ENCODE data around the gene CRY2.
A peak's percentile ranks its signal among the peaks of the same experiment; 100 is the strongest.
"Not testable (repeated sequence)": the region's sequence is repeated elsewhere in the genome, so short reads cannot be mapped to it uniquely, and the experiment has no call there.

Gene CRY2

DNA sequence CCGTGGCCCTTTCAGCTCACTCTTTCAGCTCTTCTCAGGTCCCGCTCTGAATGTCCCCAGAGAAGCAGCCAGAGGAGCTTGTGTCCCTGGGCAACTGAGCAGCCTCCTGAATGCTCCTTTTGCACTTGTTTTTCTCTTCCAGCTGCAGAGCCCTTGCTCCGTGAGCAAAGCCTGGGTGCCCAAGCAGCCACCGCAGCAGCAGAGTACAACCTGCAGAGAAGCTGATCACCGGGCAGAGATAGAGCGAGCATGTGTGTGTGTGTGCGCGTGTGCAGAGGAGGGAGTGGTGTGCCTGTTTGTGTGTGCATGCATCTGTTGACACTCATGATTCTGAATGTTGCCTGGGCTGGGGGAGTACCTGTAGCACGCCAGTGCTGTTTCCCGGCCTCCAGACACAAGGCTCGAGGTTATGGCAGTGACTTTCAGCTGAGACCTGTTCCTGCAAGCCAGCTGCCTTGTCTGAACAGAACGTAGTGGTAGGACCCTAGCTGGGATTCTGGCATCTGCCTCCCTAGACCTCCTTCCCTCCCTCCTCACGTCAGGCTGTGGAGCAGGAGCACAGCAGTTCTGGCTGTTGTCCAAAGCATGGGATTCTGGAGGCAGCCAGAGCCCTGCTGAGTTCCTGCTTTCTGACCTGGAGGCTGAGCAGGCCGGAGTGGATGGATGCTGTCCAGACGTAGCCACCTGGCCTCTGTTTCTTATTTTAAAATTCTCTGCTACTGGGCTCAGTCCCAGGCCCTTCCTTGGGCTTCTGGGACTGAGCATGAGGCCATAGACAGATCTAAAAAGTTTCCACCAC, 33.7 kb downstream of the CRY2 start:
- DNase-seq = no peak

DNA sequence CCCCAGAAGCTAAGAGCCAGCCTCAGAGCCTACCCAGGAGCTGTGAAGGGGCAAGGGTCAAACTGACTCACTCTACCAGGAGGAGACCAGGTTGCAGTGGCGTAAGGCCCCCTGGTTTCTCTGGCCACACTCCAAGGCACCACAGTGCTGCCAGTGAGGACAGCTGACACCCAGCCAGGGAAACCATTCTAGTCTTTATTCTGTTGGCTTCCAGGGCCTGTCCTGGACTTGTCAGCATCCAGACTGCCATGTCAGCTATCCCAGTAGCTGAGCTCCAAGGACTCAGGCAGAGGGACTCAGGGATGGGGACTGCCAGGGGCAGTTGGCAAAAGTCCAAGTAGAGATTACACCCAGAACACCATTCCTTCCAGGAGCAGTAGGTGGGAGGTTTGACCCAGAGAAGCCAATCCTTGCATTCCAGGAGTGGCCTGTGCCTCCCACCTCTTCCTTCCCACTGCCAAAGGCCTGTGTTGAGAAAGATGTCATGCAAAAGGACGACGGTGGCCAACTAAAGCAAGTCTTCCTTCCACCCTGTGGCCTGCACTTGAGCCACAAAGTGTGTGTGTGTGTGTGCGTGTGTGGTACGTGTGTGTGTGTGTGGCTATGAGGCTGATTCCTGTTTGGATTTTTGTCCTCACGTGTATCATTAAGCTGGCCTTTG, 34.6 kb downstream of the CRY2 start:
- DNase-seq = no peak

DNA sequence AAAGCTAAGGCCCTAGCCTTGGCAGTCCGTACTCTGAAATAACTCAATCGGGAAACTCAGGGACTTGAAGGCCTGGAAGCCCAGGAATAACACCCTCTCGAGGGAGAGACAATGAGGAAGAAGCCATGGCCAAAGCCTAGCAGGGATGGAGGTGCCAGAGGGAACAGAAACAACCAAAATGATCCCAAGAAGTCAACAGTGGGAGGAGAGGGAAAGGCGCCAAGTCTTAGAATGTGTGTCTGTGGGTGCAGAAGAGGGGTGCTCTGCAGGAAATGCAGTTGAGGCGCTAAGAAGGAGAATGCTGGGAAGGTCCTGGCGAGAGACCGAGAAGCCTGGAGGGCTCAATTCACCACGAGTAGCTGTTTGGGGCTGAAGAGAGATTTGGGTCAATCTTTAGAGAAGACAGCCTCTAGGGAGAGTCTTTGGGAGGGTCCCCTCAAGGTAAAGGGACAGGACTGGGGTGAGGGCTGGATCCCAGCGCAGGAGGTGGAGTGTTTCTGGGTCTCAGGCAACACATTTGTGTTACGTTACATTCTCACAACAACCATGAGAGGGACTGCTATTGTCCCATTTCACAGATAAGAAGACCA, 37.4 kb downstream of the CRY2 start:
- no peak for DNase-seq

DNA sequence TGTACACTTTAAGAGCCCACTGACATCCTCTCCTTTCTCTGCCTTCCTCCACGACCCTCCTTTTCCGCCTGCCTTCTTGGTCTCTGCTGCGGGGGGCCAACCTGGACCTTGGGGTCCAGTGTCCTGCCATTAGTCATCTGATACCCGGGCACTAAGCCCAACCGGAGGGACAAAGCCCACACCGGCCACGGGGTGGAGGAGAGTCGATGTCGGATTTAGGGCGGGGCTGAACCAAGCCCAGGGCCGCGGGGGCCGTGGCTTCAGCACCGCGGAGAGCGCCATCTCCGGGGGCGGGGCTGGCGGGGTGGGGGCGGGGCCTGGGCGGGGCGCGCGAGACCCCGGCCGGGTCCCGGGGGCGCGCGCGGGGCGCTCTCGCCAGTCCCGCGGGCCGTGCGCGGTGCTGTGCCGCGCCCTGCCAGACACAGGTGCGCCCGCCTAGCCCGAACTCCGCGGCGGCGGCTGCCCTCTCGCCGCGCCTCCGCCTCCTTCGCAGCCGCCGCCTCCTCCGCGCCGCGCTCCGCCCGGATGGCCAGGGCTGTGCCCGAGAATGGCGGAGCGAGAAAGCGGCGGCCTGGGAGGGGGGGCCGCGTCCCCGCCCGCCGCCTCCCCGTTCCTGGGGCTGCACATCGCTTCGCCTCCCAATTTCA, 38.1 kb downstream of the CRY2 start, which contains the start of gene MAPK8IP1:
TSS of gene MAPK8IP1 (plus strand) at position 378 of the 647 bp plus-strand sequence. CDS start at position 548, 170 bp downstream.
- DNase-seq = peak; percentile 65 to 73

DNA sequence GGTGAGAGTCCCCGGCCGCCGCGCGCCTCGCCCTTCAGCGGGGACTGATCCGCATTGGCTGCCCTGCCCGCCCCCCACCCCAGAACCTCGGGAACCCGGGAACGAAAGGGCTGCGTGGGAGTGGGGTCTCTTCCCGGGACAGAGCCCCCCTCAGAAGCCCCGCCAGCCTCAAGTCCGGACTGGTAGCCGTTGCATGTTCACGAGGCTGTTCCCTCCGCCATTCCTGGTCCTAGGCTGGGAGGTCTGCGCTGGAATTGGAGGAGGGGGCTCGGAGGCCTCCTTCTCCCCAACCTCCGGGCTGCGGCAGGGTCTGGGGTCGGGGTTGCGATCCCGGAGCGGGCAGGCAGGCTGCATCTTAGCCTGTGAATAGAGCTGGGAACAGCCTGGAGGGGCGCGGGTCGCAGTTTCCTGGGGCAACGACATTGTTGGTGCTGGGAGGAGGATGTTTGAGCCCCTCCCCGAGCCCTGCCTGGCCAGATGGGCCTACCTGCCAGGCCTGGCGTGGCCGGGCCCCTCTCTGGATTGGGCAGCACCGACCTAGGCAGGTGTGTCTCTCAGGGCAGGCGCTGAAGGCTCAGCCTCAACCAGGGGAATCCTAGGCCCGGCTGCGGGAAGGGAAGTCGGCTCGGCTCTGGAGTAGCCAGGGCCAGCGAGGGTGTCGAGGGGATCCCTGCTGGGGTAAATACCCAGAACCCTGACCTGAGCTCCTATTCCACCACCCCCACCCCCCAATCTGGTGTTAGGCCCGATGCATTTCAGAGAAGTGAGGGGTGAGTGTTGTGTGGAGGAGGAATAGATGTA, 38.8 kb downstream of the CRY2 start:
- DNase-seq = no peak

DNA sequence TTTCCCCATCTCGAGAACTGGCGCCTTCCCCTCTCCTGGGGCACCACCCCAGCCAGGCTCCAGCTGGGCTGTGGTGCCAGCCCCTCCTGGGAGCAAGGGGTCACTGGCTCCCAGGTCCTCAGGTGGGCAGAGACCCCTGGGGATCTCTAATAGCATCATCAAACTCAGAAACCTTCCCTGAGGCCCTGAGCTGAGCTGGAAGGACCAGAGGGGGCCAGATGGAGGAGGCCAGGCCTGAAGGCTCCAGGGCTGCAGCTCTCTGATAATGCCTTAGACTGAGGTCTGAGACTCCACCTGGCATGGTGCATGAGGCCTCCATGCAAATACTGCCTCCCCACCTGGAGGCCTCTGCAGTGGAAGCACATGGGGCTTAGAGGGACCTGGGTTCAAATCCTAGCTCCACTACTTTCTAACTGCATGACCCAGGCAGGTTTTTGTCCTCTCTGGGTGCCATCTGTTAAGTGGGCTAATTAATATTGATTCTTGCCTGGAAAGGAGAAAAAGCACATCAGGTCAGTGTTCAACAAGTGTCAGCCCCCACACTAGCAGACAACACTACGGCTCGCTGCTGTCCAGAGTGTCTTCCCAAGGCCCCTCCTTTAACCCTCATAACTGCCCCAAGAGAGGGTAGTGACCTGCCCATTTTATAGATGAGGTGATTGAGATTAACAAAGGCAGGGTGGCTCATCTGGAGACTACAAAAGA, 39.7 kb downstream of the CRY2 start:
- no peak for DNase-seq

DNA sequence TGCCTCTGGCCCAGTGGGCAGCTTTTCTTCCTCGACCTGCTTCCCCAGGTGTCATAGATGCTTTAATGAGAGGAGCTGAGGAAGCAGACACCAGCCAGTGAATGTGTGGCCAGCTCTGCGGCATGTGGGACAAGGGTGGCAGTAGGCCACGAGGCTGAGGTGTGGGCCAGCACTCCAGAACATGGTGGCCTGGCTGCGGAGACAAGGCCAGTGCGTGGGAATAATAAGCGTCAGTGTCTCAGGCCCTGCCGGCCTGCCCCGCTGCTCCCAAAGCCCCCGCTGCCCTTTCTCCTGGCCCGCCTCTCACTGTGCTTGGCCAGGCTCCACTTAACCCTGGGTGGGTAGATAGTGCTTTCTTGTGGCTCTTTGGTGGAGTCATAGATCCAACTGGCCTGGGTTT, 40.3 kb downstream of the CRY2 start:
- no peak for DNase-seq

DNA sequence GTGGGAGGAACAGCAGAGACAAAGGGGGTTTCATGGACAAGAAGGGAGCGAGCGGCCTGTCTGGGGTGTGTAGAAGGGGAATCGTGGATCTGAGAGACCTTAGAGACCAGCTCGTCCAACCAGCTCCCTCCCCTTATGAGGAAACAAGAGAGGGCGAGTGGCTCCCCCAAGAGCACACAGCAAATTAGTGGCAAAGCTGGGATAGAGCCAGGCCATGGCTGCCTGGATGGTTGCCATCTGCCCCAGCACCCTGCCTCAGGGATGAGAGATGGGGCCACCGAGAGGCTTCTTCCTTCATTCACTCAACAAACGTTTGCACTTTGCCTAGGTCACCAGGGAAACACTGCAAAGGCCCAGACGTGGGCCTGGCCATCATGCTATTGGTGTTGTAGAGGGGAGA, 42.3 kb downstream of the CRY2 start:
- no peak for DNase-seq

DNA sequence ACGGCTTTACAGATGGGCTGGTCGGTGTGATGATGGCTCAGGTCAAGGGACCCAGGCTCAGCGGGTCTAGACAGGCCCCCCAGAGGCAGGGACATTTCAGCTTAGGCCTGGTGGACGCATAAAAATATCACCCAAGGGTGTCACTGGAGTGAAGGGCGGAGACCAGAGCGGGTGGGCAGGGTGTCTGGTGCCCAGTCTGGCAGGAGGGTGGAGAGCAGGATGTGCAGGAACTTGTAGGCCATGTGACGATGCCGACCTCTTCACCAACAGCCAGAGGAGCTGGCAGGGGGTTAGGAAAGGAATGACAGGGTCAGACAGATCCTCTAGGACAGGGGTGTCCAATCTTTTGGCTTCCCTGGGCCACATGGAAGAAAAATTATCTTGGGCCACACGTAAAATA, 42.7 kb downstream of the CRY2 start:
- no peak for DNase-seq

DNA sequence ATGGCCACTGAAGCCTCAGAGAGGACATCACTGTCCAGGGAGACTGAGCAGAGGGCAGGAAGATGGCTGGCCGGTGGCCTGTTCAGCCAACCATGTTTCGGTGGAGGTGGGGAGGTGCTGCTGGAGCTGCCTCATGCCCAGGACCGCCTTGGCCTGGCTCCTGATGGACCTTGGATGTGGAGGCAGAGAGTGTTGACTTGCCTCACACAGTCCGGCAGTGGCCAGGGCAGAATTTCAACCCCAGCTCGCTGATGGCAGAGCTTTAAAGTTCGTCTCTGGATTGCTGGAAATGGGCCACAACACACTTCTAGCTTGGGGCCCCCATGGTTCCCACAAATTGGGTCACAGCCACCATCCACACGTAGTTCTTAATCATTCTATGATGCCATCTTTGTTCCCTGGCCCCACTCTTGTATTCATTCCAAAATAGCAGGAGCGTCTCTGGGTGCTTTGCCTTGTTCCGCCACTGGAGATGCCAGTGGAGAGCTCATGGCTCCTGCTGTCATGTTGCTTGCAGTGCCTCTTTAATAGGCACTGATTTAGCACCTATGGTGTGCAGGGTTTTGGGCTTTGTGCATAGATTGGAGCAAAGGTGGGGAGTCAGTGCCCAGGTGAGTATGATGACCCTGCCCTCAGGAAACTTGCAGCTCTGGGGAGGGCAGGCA, 43.7 kb downstream of the CRY2 start:
- DNase-seq = no peak

DNA sequence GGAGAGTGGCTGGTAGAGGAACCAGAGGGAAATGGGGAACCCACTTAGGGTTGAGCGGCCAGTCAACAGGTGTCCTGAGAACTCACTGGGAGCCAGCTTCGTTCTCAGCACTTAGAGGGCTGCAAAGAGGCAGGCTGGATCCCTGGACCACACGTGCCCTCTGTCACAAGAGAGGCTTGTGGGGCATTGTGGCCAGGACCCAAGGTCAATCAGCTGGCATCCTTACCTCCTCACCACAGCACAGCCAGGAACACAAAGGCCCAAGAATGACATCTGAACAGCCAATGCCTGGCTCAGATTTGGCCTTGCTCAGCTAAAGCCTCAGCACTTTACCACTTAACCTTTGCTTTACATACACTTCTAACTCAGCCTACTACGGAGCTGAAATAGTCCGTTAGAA, 45.6 kb downstream of the CRY2 start:
- DNase-seq = no peak

DNA sequence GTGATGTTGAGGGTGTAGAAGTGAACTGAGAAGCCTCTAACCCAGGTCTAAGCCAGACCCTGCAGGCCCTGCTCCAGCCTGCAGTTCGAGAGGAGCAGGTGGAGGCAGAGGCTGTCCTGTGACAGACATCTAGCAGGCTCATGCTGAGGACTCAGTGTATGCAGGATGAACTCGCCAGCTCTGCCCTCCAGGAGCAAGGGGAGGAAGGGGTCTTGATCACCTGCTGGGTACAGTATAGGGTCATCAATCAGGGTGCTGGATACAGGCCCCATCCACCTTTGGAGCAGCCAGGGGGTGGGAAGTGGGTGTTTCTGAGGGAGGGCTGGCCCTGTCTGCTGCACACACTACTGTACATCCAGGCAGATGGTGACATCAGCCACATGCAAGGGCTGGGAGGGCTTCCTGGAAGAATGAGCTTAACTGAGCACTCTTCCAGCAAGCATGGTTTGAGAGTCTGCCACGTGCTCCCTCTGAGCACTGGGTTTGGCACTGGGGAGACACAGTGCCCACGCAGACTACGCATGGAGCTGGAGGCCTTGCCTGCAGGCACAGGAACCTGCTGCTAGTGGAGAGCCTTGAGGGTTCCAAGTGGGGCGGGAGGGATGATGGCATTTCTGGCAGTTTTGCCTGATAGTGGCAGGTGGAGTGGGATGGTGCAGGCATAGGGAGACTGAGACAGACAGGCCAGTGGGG, 47.4 kb downstream of the CRY2 start:
- DNase-seq = no peak

DNA sequence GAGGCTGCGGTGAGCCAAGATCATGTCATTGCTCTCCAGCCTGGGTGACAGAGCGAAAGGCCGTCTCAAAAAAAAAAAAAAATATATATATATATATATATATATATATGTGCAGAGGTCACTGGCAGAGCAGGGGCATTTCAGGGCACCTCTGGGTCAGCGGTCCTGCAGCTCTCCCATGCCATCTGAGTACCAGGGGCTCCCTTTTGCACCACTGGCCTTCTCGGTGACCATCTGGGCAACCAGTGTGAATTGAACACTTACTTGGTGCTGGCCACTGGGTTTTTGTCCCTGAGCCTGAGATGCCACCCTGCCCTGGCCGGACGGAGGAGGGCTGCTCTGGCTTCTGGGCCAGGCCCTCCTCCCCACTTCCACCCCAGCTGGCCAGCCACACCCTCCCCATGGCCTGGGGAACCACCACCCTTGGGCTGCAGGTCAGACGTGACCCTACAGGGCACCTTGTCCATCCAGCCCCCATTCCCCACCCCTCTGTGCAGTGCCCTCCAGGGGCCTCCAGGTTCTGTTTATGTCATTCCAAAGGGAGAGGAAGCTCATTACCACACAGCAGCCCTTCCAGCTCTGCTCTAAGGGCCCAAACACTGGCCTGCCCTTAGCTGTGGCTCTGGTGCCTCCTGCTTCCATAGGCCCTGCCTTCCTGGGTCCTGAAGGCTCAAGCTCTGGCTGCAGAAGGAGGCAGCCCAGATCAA, 48.4 kb downstream of the CRY2 start:
- DNase-seq = no peak

DNA sequence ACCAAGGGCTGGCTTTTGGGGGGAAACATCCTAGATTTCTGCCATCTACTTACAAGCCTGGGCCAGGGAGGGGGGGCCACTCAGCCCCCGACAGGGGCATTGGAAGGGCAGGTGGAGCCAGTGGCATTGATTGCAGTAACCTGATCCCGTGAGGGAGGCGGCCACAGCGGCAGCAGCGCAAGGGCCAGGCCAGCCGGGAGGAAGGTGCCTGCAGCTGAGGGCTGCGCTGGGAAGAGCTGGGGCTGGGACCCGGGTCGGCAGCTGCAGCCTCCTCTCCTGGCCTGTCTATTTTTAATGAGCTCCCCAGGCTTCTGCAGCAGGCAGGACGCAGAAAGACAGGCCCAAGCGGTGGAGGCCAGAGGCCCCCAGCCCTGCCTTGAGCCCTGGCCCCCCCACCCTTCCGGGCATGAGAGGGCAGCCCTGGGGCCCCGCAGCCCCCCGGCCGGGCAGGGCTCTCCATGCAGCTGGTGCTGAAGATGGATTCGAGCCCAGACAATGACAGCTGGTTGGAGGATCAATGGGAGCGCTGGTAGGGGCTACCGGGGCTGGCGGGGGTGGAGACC, 49.2 kb downstream of the CRY2 start:
- DNase-seq = peak; percentile 75 to 76

DNA sequence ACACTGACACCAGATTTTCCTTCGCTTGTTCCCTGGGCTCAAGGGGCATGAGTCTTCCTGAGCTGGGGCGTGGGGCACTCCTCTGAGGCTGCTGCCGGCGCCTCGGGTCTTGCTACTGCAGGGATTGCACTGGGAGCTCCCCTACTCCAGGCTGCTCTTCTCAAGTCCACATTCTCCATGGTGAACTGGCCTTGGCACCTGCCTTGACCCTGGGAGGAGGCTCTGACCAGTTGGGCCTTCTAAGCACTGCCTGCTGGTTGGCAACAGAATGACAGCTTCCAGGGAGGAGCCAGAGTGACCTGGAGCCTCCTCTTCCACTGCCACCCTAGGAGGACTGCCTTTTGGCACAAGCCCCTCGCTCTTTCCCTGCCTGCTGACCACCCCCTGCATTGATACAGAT, 50.3 kb downstream of the CRY2 start:
- no peak for DNase-seq

DNA sequence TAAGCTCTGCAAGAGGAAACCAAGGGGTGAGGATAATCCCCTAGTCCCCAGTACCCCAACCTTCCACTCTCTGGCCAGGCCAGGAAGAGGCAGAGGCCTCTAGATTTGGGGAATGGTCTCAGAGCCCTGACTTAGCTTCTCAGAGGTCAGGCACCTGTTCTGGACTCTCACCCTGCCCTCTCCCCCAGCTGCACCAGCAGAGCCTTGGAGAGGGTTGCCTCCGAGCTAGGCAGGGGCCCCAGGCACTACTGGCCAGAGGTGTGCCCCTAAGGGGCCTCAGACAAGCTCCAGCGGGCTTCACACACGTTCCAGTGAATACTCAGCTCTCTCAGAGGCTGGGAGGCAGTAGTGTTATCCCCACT, 51.8 kb downstream of the CRY2 start:
- no peak for DNase-seq

DNA sequence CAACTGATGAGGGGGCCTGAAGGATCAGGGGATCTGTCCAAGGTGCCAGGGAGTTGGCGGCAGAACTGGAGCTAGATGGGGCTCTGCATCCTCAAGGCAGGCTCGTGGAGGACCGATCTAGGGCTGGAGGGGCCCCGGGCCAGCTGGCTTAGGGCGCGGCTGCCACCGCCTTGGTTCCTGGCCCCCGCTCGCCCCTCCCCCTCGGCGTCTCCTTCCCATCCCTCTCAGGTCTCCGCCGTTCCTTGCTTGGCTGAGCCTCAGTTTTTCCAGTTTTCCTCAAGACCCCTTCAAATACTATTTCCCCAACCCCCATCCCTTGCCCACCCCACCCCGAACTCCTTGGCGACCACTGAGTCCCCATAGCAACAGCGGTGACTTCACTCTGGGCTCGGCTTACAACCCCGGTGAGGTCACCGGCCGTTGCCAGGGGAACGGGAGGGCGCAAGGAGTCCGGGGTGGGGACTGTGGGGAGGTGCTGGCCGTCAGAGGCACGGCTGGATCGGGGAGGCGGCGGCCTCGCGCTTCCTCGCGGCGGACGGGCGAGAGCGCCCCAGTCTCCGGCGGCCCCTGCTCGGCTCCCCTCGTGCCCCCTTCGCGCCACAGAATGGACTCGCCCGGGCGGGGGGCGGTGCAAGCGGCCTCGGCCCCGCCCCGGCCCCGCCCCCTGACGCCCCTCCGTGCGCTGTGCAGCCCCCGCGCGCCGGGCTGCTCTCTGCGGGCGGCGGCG, 52.3 kb downstream of the CRY2 start:
- peak; percentile 93 to 96 for DNase-seq

DNA sequence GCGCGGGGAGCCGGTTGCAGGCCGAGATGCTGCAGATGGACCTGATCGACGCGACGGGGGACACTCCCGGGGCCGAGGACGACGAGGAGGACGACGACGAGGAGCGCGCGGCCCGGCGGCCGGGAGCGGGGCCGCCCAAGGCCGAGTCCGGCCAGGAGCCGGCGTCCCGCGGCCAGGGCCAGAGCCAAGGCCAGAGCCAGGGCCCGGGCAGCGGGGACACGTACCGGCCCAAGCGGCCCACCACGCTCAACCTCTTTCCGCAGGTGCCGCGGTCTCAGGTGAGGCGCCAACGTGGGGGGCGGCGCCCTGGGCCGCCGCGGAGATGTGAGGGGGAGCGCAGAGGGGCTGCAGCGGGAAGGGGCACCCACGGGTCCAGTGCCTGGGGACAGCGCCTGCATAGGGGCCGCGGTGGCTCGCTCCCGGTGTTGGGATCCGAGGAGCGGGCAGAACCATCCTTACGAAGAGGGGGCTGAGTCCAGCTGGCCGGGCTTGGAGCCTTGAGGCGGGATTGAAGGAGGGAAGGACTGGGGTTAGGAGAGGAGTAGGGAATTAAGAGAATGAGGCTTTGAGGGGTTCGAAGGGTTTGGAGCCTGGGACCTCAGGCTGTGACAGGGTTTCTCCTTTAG, 53.0 kb downstream of the CRY2 start:
- not testable (repeated sequence) for DNase-seq
